ENCODE data around the gene KDM8.

DNA sequence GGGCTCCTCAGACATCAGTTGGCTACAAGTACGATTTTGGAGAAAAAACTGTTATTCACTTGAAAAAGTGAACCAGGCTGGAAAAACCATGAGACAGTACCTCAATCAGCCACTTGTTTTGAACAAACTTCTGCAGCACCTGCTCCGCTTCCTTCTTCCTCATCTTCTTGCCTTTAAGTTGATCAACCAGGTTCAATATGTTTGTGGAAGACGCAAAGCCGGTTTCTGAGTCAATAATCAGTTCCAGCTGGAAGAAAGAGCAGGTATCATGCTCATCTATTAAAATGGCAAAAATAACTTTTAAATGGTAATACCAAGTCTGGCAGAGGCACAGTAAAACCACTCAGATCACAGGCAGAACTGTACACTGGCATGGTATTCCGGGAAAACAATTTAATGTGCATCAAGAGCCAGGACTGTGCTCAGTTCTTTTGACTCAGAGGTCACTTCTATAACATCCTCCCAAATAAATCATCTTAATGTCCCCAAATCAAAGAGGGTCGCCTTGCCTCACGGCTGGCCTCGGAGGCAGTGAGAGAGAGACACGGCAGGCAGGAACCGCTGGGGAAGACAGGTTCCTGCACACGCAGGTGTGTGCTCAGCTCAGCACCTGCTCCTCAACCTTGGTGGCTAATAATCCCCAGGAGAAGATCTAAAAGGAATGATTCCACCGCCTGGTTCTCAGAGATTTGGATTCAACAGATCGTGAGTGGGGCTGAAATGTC, 29.7 kb downstream of the KDM8 start:
- TF ChIP-seq, protein P1, sequence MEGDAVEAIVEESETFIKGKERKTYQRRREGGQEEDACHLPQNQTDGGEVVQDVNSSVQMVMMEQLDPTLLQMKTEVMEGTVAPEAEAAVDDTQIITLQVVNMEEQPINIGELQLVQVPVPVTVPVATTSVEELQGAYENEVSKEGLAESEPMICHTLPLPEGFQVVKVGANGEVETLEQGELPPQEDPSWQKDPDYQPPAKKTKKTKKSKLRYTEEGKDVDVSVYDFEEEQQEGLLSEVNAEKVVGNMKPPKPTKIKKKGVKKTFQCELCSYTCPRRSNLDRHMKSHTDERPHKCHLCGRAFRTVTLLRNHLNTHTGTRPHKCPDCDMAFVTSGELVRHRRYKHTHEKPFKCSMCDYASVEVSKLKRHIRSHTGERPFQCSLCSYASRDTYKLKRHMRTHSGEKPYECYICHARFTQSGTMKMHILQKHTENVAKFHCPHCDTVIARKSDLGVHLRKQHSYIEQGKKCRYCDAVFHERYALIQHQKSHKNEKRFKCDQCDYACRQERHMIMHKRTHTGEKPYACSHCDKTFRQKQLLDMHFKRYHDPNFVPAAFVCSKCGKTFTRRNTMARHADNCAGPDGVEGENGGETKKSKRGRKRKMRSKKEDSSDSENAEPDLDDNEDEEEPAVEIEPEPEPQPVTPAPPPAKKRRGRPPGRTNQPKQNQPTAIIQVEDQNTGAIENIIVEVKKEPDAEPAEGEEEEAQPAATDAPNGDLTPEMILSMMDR (IDR thresholded peaks at IDR 0.05) = no peak
- TF ChIP-seq POLR2A (IDR thresholded peaks at IDR 0.05) = no peak
